Prostate gland (tissue), 2 donors: ENCODE results near the gene ACOD1.

Experiments
- POLR2AphosphoS5 ChIP-seq: sonication (generic); formaldehyde crosslinking; IDR thresholded peaks from one replicate; pipeline ENCODE4 v1.6.1; 2017; ENCODE audit warnings: antibody characterized with exemption
- TF ChIP-seq, protein P1 (sequence below), 4 experiments: fragments of 200-600 bp in 2 of 4; fragments of 450-650 bp in 2 of 4; sonication (generic) in 2 of 4; IDR thresholded peaks; 1 replicate in 3 of 4; 2 replicates in 1 of 4; pipeline ENCODE4 v1.5.1; 2016 to 2019; ENCODE audit warnings: antibody characterized with exemption in 4 of 4, mild to moderate bottlenecking in 2 of 4, moderate library complexity in 2 of 4

DNA sequence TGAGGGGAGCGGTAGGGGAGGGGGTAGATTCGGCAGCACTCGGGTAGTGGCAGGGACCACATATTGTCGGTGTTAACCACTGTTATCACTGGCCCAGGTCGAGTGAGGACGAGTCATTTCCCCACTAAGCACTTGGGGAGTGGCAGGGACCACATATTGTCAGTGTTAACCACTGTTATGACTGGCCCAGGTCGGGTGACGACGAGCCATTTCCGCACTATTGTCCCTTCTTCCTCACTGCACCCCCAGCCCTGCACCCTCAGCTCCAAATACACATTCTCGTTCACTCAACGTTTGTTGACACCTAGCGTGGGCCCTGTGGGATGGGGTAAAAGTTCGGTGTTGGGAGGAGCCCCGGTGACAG lies 43.1 kb downstream of the ACOD1 start:
- no peak for TF ChIP-seq POLR2AphosphoS5
- TF ChIP-seq, protein P1, sequence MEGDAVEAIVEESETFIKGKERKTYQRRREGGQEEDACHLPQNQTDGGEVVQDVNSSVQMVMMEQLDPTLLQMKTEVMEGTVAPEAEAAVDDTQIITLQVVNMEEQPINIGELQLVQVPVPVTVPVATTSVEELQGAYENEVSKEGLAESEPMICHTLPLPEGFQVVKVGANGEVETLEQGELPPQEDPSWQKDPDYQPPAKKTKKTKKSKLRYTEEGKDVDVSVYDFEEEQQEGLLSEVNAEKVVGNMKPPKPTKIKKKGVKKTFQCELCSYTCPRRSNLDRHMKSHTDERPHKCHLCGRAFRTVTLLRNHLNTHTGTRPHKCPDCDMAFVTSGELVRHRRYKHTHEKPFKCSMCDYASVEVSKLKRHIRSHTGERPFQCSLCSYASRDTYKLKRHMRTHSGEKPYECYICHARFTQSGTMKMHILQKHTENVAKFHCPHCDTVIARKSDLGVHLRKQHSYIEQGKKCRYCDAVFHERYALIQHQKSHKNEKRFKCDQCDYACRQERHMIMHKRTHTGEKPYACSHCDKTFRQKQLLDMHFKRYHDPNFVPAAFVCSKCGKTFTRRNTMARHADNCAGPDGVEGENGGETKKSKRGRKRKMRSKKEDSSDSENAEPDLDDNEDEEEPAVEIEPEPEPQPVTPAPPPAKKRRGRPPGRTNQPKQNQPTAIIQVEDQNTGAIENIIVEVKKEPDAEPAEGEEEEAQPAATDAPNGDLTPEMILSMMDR (IDR thresholded peaks at IDR 0.05): no peak
